Activated CD8-positive, alpha-beta memory T cell treated with anti-CD3 and anti-CD28 coated beads, Interleukin-2, amount 10 ng/mL, durations not matched to agents 7 days and 5 days (primary cell): ENCODE measurements around the gene RAD51B. TPM values are rescaled to one million over a fixed set of nuclear protein-coding genes. Genes with fewer than 3 reads are reported as not detected.

Experiments
- ATAC-seq: fragments of 150-1000 bp; cut with Tn5 transposase; one replicate; pipeline ENCODE4 v1.10.0; 2021; ENCODE audit warnings: moderate library complexity
- CTCF ChIA-PET: fragments of 350-600 bp; sonication (Branson Sonifier 250); formaldehyde crosslinking; loops from one replicate; lab custom pipeline; 2021; ENCODE audit warnings: antibody characterized with exemption; lab: Charles Lee
- DNase-seq: peaks from one replicate; pipeline ENCODE4 v3.0.0-alpha.2; 2020
- H3K27ac Mint-ChIP-seq: one replicate; pipeline ENCODE4 v1.8.0; 2021; ENCODE audit warnings: mild to moderate bottlenecking, mixed read lengths
- H3K27me3 Mint-ChIP-seq: one replicate; pipeline ENCODE4 v1.8.0; 2021; ENCODE audit warnings: mixed read lengths
- H3K36me3 Mint-ChIP-seq: one replicate; pipeline ENCODE4 v1.8.0; 2021; ENCODE audit warnings: mild to moderate bottlenecking, mixed read lengths
- H3K4me1 Mint-ChIP-seq: one replicate; pipeline ENCODE4 v1.8.0; 2021; ENCODE audit warnings: mixed read lengths
- H3K4me3 Mint-ChIP-seq: one replicate; pipeline ENCODE4 v1.8.0; 2021; ENCODE audit warnings: mild to moderate bottlenecking, moderate library complexity, mixed read lengths
- H3K9me3 Mint-ChIP-seq: one replicate; pipeline ENCODE4 v1.8.0; 2022; ENCODE audit warnings: low read depth, mixed read lengths
- total RNA-seq, 2 experiments: library from RNA; stranded (reverse); gene quantifications; one replicate each; pipeline ENCODE4 v1.2.3, GENCODE V29; 2021

RAD51B gene
- total RNA-seq, 2 experiments from 2014 or later, result 35.3 to 55.5 TPM

- no peak overlapping the region for H3K27ac Mint-ChIP-seq
- H3K9me3 Mint-ChIP-seq, result no peaks in the 10 kb centered on the region
- DNase-seq, result no peak
- CTCF ChIA-PET, result no interaction called here
- peaks cover 2% of the 10 kb centered on the region for H3K4me1 Mint-ChIP-seq
- H3K4me3 Mint-ChIP-seq, result no peak overlapping the region
- H3K36me3 Mint-ChIP-seq, result peaks cover 4% of the 10 kb centered on the region
- H3K27me3 Mint-ChIP-seq, result no peaks in the 10 kb centered on the region
- ATAC-seq, result no peak
These were observed 507.7 kb downstream of the RAD51B start for GRCh38 chr14:68327231-68327630.

- no peak for ATAC-seq
- H3K27me3 Mint-ChIP-seq, result no peaks in the 10 kb centered on the region
- no peak for DNase-seq
- CTCF ChIA-PET, result no interaction called here
- no peak overlapping the region for H3K27ac Mint-ChIP-seq
- no peak overlapping the region for H3K4me3 Mint-ChIP-seq
- no peaks in the 10 kb centered on the region for H3K9me3 Mint-ChIP-seq
- peaks cover 2% of the 10 kb centered on the region for H3K4me1 Mint-ChIP-seq
- H3K36me3 Mint-ChIP-seq, result peaks cover 4% of the 10 kb centered on the region
These were observed 508.9 kb downstream of the RAD51B start for GRCh38 chr14:68328509-68328908.

- CTCF ChIA-PET, result interaction anchor here (0.8 kb wide), 1 partner anchor 10 kb away, joined by 3 read pairs; no protein-coding TSS in a partner anchor
- Mint-ChIP-seq H3K27me3 (no peaks in the 10 kb centered on the region), H3K36me3 (peaks cover 4% of the 10 kb centered on the region), H3K27ac (no peak overlapping the region), H3K4me3 (no peak overlapping the region), H3K9me3 (no peaks in the 10 kb centered on the region), H3K4me1 (peaks cover 2% of the 10 kb centered on the region)
- ATAC-seq, result no peak
- DNase-seq, result no peak
These were observed 511.8 kb downstream of the RAD51B start for GRCh38 chr14:68331426-68331825.

GRCh38 chr14:68331991-68332390, 512.4 kb downstream of the RAD51B start:
- H3K4me3 Mint-ChIP-seq, result no peak overlapping the region
- CTCF ChIA-PET, result no interaction called here

GRCh38 chr14:68333262-68333661, 513.7 kb downstream of the RAD51B start:
- Mint-ChIP-seq H3K27ac (no peak overlapping the region), H3K27me3 (no peaks in the 10 kb centered on the region), H3K36me3 (peaks cover 2% of the 10 kb centered on the region), H3K4me3 (no peak overlapping the region), H3K9me3 (no peaks in the 10 kb centered on the region), H3K4me1 (peaks cover 2% of the 10 kb centered on the region)
- no peak for ATAC-seq
- CTCF ChIA-PET, result no interaction called here
- no peak for DNase-seq

More at GRCh38 chr14:68331991-68332390, 512.4 kb downstream of the RAD51B start:
- H3K4me1 Mint-ChIP-seq, result peaks cover 2% of the 10 kb centered on the region
- DNase-seq (no peak), ATAC-seq (no peak)
- H3K27me3 Mint-ChIP-seq, result no peaks in the 10 kb centered on the region
- H3K36me3 Mint-ChIP-seq, result peaks cover 4% of the 10 kb centered on the region
- H3K27ac Mint-ChIP-seq, result no peak overlapping the region
- no peaks in the 10 kb centered on the region for H3K9me3 Mint-ChIP-seq

- H3K27ac Mint-ChIP-seq, result no peak overlapping the region
- CTCF ChIA-PET, result interaction anchor here (0.7 kb wide), 1 partner anchor 1686 kb away, joined by 3 read pairs; no protein-coding TSS in a partner anchor
- DNase-seq (no peak), ATAC-seq (no peak)
- no peaks in the 10 kb centered on the region for H3K36me3 Mint-ChIP-seq
- no peaks in the 10 kb centered on the region for H3K27me3 Mint-ChIP-seq
- no peak overlapping the region for H3K4me3 Mint-ChIP-seq
- no peaks in the 10 kb centered on the region for H3K4me1 Mint-ChIP-seq
- H3K9me3 Mint-ChIP-seq, result no peaks in the 10 kb centered on the region
These were observed 515.7 kb downstream of the RAD51B start for GRCh38 chr14:68335312-68335711.

- Mint-ChIP-seq H3K36me3 (no peaks in the 10 kb centered on the region), H3K4me1 (no peaks in the 10 kb centered on the region), H3K27ac (no peak overlapping the region), H3K27me3 (no peaks in the 10 kb centered on the region), H3K4me3 (no peak overlapping the region), H3K9me3 (no peaks in the 10 kb centered on the region)
- CTCF ChIA-PET, result no interaction called here
- ATAC-seq, result no peak
- DNase-seq, result no peak
These were observed 516.6 kb downstream of the RAD51B start for GRCh38 chr14:68336165-68336564.

GRCh38 chr14:68337279-68337678, 517.7 kb downstream of the RAD51B start:
- peaks cover 2% of the 10 kb centered on the region for H3K4me1 Mint-ChIP-seq
- H3K9me3 Mint-ChIP-seq, result no peaks in the 10 kb centered on the region
- H3K27ac Mint-ChIP-seq, result no peak overlapping the region
- CTCF ChIA-PET, result no interaction called here
- DNase-seq (no peak), ATAC-seq (no peak)
- no peaks in the 10 kb centered on the region for H3K36me3 Mint-ChIP-seq
- H3K4me3 Mint-ChIP-seq, result no peak overlapping the region
- H3K27me3 Mint-ChIP-seq, result no peaks in the 10 kb centered on the region

- CTCF ChIA-PET, result no interaction called here
- H3K9me3 Mint-ChIP-seq, result peaks cover 4% of the 10 kb centered on the region
- H3K4me3 Mint-ChIP-seq, result no peak overlapping the region
- DNase-seq, result no peak
- ATAC-seq, result no peak
- peaks cover 3% of the 10 kb centered on the region for H3K4me1 Mint-ChIP-seq
- H3K27ac Mint-ChIP-seq, result no peak overlapping the region
- peaks cover 7% of the 10 kb centered on the region for H3K36me3 Mint-ChIP-seq
- H3K27me3 Mint-ChIP-seq, result no peaks in the 10 kb centered on the region
These were observed 520.7 kb downstream of the RAD51B start for GRCh38 chr14:68340262-68340661.

- CTCF ChIA-PET, result no interaction called here
- peaks cover 5% of the 10 kb centered on the region for H3K9me3 Mint-ChIP-seq
- H3K27me3 Mint-ChIP-seq, result no peaks in the 10 kb centered on the region
- H3K4me1 Mint-ChIP-seq, result peaks cover 3% of the 10 kb centered on the region
- H3K27ac Mint-ChIP-seq, result no peak overlapping the region
- ATAC-seq (no peak), DNase-seq (no peak)
- H3K36me3 Mint-ChIP-seq, result peaks cover 9% of the 10 kb centered on the region
- no peak overlapping the region for H3K4me3 Mint-ChIP-seq
These were observed 522.0 kb downstream of the RAD51B start for GRCh38 chr14:68341411-68342212.

- CTCF ChIA-PET, result no interaction called here
- Mint-ChIP-seq H3K27me3 (no peaks in the 10 kb centered on the region), H3K27ac (no peak overlapping the region), H3K4me3 (no peak overlapping the region), H3K9me3 (peaks cover 5% of the 10 kb centered on the region), H3K4me1 (peaks cover 3% of the 10 kb centered on the region), H3K36me3 (peaks cover 9% of the 10 kb centered on the region)
- ATAC-seq, result no peak
- no peak for DNase-seq
These were observed 522.7 kb downstream of the RAD51B start for GRCh38 chr14:68342216-68342763.

GRCh38 chr14:68343534-68344118, 524.0 kb downstream of the RAD51B start:
- Mint-ChIP-seq H3K27me3 (no peaks in the 10 kb centered on the region), H3K9me3 (peaks cover 5% of the 10 kb centered on the region), H3K4me1 (peaks cover 3% of the 10 kb centered on the region), H3K27ac (no peak overlapping the region), H3K4me3 (no peak overlapping the region), H3K36me3 (peaks cover 9% of the 10 kb centered on the region)
- CTCF ChIA-PET, result no interaction called here
- ATAC-seq (no peak), DNase-seq (no peak)

GRCh38 chr14:68345738-68346137, 526.2 kb downstream of the RAD51B start:
- Mint-ChIP-seq H3K9me3 (peaks cover 5% of the 10 kb centered on the region), H3K36me3 (peaks cover 9% of the 10 kb centered on the region), H3K27me3 (no peaks in the 10 kb centered on the region), H3K4me3 (no peak overlapping the region), H3K4me1 (peaks cover 3% of the 10 kb centered on the region), H3K27ac (no peak overlapping the region)
- CTCF ChIA-PET, result no interaction called here
- DNase-seq, result no peak
- no peak for ATAC-seq
